Measurements from ENCODE around the gene SULT1A1.
"Not testable (repeated sequence)": the region's sequence is repeated elsewhere in the genome, so short reads cannot be mapped to it uniquely, and the experiment has no call there.

DNA sequence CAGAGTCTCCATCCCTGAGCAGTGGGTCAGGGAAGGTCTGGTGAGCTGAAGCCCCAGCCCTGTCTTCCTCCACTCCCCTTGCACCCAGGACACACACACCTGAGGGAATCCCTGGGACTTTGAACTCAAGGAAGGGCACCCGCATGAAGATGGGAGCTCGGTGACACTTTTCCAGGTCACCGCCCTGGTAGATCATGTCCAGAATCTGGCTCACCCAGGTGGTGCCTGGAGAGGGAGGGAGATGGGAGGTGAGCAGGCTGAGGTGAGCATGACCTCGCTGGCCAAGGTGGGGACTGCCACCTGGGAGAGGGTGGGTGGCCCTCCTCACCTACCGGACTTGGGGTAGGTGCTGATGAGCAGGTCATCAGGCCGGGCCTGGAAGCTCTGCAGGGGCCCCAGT is 14.4 kb downstream of the SULT1A1 start:
- TF ChIP-seq, protein P1, sequence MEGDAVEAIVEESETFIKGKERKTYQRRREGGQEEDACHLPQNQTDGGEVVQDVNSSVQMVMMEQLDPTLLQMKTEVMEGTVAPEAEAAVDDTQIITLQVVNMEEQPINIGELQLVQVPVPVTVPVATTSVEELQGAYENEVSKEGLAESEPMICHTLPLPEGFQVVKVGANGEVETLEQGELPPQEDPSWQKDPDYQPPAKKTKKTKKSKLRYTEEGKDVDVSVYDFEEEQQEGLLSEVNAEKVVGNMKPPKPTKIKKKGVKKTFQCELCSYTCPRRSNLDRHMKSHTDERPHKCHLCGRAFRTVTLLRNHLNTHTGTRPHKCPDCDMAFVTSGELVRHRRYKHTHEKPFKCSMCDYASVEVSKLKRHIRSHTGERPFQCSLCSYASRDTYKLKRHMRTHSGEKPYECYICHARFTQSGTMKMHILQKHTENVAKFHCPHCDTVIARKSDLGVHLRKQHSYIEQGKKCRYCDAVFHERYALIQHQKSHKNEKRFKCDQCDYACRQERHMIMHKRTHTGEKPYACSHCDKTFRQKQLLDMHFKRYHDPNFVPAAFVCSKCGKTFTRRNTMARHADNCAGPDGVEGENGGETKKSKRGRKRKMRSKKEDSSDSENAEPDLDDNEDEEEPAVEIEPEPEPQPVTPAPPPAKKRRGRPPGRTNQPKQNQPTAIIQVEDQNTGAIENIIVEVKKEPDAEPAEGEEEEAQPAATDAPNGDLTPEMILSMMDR (IDR thresholded peaks at IDR 0.05; ENCODE audit: poor library complexity), result not testable (repeated sequence)
- TF ChIP-seq EZH2phosphoT487 (IDR thresholded peaks at IDR 0.05; ENCODE audit: low read depth, severe bottlenecking, unreplicated experiment), result not testable (repeated sequence)

All from hepatocyte (in vitro differentiated cells).